22Rv1 (cell line): Measurements from ENCODE around the gene BCKDHB.

ENCODE experiments used
- CTCF ChIP-seq: fragments of 450-650 bp; IDR thresholded peaks from 2 replicates; pipeline ENCODE4 v1.5.1; 2017; ENCODE audit warnings: mild to moderate bottlenecking
- ZFX ChIP-seq: fragments of 450-650 bp; IDR thresholded peaks from 2 replicates; pipeline ENCODE4 v1.6.1; 2017; ENCODE audit warnings: antibody characterized with exemption, borderline replicate concordance

GRCh38 chr6:80268865-80269730 lies 162.6 kb downstream of the BCKDHB start:
- TF ChIP-seq CTCF (no peak), ZFX (no peak)
